Measurements from ENCODE around the gene JUN.

Gene JUN

GRCh38 chr1:58784758-58785441 is 1.1 kb upstream of the JUN start:
- Histone ChIP-seq H3K9me3 (no peaks in the 10 kb centered on the region), H3K36me3 (no peaks in the 10 kb centered on the region), H3K27ac (peak overlapping the region; percentile 94), H3K4me2 (peak overlapping the region; percentile 94), H3K4me1 (peaks cover 22% of the 10 kb centered on the region), H3K9ac (peak overlapping the region; percentile 93), H4K20me1 (peaks cover 28% of the 10 kb centered on the region), H3K27me3 (peaks cover 8% of the 10 kb centered on the region; the same call in 1 of the 2 replicates), H3K4me3 (peak overlapping the region; percentile 82)
- TF ChIP-seq Cebpa-rat (IDR thresholded peaks at IDR 0.05) = no peak

GRCh38 chr1:58783090-58783992 is 506 bp downstream of the JUN start:
- peak overlapping the region; percentile 83 for H3K27ac ChIP-seq
- H3K9me3 ChIP-seq = no peaks in the 10 kb centered on the region
- TF ChIP-seq Cebpa-rat (IDR thresholded peaks at IDR 0.05) = no peak
- H3K4me1 ChIP-seq = peaks cover 22% of the 10 kb centered on the region
- H3K4me2 ChIP-seq = peak overlapping the region; percentile 98
- peak overlapping the region; percentile 92 for H3K9ac ChIP-seq
- H3K4me3 ChIP-seq = peak overlapping the region; percentile 82
- H4K20me1 ChIP-seq = peaks cover 28% of the 10 kb centered on the region
- H3K36me3 ChIP-seq = no peaks in the 10 kb centered on the region
- H3K27me3 ChIP-seq = peaks cover 8% of the 10 kb centered on the region; the same call in 1 of the 2 replicates

- no peaks in the 10 kb centered on the region for H3K36me3 ChIP-seq
- TF ChIP-seq Cebpa-rat (IDR thresholded peaks at IDR 0.05) = no peak
- no peaks in the 10 kb centered on the region for H3K9me3 ChIP-seq
- H3K27me3 ChIP-seq = peaks cover 8% of the 10 kb centered on the region; the same call in 1 of the 2 replicates
- peak overlapping the region; percentile 82 for H3K4me3 ChIP-seq
- H3K27ac ChIP-seq = peak overlapping the region; percentile 83
- H4K20me1 ChIP-seq = peaks cover 28% of the 10 kb centered on the region
- peak overlapping the region; percentile 92 for H3K9ac ChIP-seq
- peaks cover 22% of the 10 kb centered on the region for H3K4me1 ChIP-seq
- peak overlapping the region; percentile 98 for H3K4me2 ChIP-seq
Measured at GRCh38 chr1:58782178-58783089, 1.4 kb downstream of the JUN start.

- peaks cover 8% of the 10 kb centered on the region; the same call in 1 of the 2 replicates for H3K27me3 ChIP-seq
- TF ChIP-seq Cebpa-rat (IDR thresholded peaks at IDR 0.05) = no peak
- H3K9me3 ChIP-seq = no peaks in the 10 kb centered on the region
- peaks cover 28% of the 10 kb centered on the region for H4K20me1 ChIP-seq
- H3K27ac ChIP-seq = peak overlapping the region; percentile 83
- H3K9ac ChIP-seq = peak overlapping the region; percentile 92
- no peaks in the 10 kb centered on the region for H3K36me3 ChIP-seq
- H3K4me2 ChIP-seq = peak overlapping the region; percentile 98
- H3K4me1 ChIP-seq = peaks cover 22% of the 10 kb centered on the region
- peak overlapping the region; percentile 82 for H3K4me3 ChIP-seq
Measured at GRCh38 chr1:58781541-58782177, 2.2 kb downstream of the JUN start.

GRCh38 chr1:58780836-58781452 is 2.9 kb downstream of the JUN start:
- H3K9ac ChIP-seq = no peak overlapping the region
- H3K9me3 ChIP-seq = no peaks in the 10 kb centered on the region
- no peak for TF ChIP-seq Cebpa-rat (IDR thresholded peaks at IDR 0.05)
- peak overlapping the region; percentile 82 for H3K4me3 ChIP-seq
- H3K4me2 ChIP-seq = peak overlapping the region; percentile 98
- H4K20me1 ChIP-seq = peaks cover 28% of the 10 kb centered on the region
- peaks cover 22% of the 10 kb centered on the region for H3K4me1 ChIP-seq
- H3K27ac ChIP-seq = no peak overlapping the region
- H3K27me3 ChIP-seq = peaks cover 8% of the 10 kb centered on the region; the same call in 1 of the 2 replicates
- no peaks in the 10 kb centered on the region for H3K36me3 ChIP-seq

GRCh38 chr1:58780411-58780810 is 3.4 kb downstream of the JUN start:
- no peak overlapping the region for H3K27ac ChIP-seq
- H3K4me2 ChIP-seq = peak overlapping the region; percentile 98; the same call in 1 of the 2 replicates

GRCh38 chr1:58779801-58780382 is 4.0 kb downstream of the JUN start:
- H3K27me3 ChIP-seq = peaks cover 8% of the 10 kb centered on the region; the same call in 1 of the 2 replicates
- no peaks in the 10 kb centered on the region for H3K36me3 ChIP-seq
- H3K9ac ChIP-seq = no peak overlapping the region
- H3K27ac ChIP-seq = no peak overlapping the region
- H3K4me2 ChIP-seq = no peak overlapping the region
- H3K4me1 ChIP-seq = peaks cover 13% of the 10 kb centered on the region
- no peaks in the 10 kb centered on the region for H3K9me3 ChIP-seq
- H3K4me3 ChIP-seq = no peak overlapping the region
- no peak for TF ChIP-seq Cebpa-rat (IDR thresholded peaks at IDR 0.05)
- H4K20me1 ChIP-seq = peaks cover 28% of the 10 kb centered on the region

More at GRCh38 chr1:58780411-58780810, 3.4 kb downstream of the JUN start:
- no peaks in the 10 kb centered on the region for H3K9me3 ChIP-seq
- H4K20me1 ChIP-seq = peaks cover 28% of the 10 kb centered on the region
- no peak overlapping the region for H3K9ac ChIP-seq
- peaks cover 8% of the 10 kb centered on the region; the same call in 1 of the 2 replicates for H3K27me3 ChIP-seq
- H3K4me1 ChIP-seq = peaks cover 17% of the 10 kb centered on the region
- no peak overlapping the region for H3K4me3 ChIP-seq
- no peak for TF ChIP-seq Cebpa-rat (IDR thresholded peaks at IDR 0.05)
- H3K36me3 ChIP-seq = no peaks in the 10 kb centered on the region

GRCh38 chr1:58779059-58779754 is 4.6 kb downstream of the JUN start:
- Histone ChIP-seq H3K4me2 (no peak overlapping the region), H3K27ac (no peak overlapping the region), H3K36me3 (no peaks in the 10 kb centered on the region), H3K4me1 (peaks cover 16% of the 10 kb centered on the region), H3K9me3 (no peaks in the 10 kb centered on the region), H4K20me1 (peaks cover 28% of the 10 kb centered on the region), H3K27me3 (peaks cover 8% of the 10 kb centered on the region; the same call in 1 of the 2 replicates), H3K9ac (no peak overlapping the region), H3K4me3 (no peak overlapping the region)
- no peak for TF ChIP-seq Cebpa-rat (IDR thresholded peaks at IDR 0.05)

All from BLaER1 (cell line).